Activated CD8-positive, alpha-beta memory T cell treated with anti-CD3 and anti-CD28 coated beads for 48 hours (primary cell): ENCODE results near the gene LSS.

Source experiments
- DNase-seq, 3 experiments: peaks; one replicate each; pipeline ENCODE4 v3.0.0-alpha.2; 2020; ENCODE audit warnings: low read depth in 2 of 3, low spot score in 2 of 3

Gene LSS

DNA sequence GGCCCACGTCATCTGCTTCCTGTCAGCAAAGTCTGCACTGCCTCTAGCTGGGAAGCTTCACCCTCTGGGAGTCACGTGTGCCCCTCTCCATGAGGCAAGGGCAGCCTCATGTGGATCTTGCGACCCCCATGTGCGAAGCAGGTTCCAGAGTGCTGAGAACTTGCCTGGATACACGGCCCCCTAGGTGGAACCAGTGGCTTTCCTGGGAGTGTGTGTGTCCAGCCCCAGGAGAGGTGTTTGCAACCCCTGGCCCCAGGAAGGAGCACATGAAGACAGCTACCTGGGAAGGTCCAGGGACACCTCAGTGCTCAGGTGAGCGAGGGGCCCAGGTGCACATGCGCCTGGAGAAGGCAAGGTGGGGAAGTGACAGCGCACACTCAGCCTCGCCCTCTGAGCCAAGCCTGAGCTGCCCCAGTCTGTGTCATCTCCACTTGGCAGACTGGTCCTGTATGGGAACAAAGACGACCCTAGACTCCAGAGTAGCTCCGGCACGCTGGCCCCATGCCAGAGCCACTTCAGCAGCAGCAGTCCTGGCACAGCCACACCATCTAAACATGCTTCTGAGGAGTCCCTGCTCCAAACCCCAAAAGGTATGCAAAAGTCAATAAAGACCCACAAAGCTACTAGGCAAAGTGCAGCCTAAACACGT lies 8.9 kb downstream of the LSS start:
- DNase-seq: no peak

DNA sequence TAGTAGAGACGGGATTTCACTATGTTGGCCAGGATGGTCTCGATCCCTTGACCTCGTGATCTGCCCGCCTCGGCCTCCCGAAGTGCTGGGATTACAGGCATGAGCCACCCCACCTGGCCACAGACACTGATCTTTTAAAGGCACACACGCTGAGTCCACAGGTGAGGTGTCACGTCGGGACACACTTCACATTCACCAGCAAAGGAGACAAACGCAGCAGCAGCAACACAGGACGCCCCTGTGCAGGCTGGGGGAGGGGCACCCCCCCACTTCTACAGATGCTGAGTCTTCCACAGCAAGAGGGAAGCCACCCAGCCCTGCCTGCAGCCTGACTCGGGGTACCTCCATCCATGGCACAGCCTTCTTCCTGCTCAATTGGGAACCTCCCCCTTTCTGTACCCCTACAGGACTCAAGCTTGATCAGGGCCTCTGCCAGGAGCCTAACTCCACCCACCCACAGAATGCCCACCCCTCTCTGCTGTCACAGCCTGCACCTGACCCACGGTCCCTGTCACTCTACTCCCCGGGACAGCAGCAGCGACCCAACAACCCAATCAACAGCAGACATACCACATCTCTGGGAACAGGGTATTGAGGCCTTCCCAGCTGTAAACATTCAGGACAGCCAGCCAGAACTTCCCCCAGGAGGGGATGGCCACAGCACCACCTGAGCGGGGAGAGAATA lies 9.5 kb downstream of the LSS start:
- no peak for DNase-seq

DNA sequence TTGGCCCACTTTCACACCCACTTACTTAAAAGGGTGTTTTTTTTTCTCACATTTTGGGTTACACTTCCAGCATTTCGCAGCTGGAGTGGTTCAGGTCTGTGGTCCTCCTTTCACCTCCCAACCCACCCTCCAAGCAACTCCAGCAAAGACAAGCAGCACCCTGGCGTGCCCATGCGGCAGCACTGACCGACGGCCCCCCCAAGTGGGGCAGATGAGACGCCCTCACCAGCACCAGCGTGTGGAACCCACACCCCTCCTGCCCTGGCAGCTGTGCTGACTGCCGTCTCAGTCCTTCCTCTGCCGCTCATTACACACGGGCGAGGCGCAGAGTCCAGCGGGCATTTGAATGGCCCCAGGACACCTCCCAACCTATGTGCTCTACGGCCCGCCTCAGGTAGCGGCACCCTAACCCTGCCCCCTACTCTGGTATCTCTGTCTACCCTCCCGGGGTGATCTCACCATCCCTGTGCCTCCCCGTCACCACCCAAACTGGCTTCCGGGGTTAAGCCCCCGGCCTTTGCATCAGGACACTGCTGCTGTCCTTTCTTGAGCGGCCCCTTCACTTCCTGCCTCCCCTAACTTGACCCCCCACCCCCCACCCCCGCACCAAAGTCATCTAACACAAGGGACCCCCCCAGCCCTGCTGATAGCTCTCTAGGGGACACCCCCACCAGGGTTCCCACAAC lies 10.9 kb downstream of the LSS start:
- DNase-seq: no peak

DNA sequence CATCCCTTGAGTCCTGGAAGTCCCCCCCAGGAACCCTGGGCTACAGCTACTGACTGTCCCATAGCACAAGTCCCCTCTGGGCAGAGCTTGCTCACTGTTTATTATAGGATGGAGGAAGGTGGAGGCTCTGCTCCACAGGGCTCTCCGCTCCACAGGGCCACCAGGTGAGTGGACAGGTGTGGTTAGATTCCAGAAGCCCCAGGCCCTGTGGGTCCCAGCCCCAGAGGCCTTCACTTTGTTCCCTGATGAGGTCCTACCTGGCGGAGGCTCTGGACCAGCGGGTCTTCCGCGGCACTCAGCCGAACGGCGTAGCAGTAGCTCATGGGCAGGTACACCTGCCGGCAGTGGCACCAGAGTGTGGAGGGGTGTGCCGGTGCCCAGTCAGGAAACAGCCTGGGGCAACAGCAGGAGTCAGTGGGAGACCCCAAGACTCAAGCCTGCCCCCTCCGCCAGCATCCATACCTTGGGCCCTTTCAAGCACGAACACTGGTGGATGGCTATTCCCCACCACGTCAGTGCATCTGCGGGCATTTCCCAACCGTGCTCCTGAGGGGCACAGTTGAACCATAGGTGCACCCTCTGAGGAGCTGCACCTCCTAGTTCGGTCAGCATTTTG lies 12.3 kb downstream of the LSS start:
- DNase-seq: no peak

DNA sequence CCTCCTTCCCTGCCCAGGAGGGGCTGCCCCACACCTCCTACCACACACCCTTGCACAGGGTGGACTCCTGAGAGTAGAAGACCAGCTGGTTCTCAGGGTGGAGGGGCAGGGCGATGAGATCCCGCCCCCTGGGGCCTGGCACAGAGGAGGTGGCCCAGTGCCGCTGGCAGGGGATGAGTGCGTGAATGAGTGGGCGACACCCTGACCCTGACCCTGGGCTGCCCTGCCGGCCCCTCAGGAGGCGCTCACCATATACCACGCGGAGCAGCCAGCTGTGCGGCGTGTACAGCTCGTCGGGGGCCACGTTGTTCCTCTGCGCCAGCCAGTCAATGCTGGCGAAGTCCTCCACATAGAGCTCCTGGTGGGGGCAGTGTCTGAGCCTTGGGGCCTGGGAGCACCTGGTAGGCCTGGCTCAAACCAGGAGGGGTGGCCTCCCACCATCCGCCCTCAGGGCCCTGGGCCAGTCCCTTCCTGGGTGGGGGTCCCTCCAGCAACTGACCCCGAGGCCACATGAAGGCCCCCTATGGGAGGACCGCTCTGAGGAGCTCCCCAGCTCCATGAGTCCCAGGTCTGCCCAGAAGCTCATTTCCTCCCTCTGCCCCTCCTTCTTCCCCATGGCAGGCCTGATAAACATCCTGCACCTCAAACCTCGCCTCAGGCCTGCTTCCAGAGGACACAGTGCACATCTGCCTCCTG lies 13.0 kb downstream of the LSS start:
- no peak for DNase-seq

DNA sequence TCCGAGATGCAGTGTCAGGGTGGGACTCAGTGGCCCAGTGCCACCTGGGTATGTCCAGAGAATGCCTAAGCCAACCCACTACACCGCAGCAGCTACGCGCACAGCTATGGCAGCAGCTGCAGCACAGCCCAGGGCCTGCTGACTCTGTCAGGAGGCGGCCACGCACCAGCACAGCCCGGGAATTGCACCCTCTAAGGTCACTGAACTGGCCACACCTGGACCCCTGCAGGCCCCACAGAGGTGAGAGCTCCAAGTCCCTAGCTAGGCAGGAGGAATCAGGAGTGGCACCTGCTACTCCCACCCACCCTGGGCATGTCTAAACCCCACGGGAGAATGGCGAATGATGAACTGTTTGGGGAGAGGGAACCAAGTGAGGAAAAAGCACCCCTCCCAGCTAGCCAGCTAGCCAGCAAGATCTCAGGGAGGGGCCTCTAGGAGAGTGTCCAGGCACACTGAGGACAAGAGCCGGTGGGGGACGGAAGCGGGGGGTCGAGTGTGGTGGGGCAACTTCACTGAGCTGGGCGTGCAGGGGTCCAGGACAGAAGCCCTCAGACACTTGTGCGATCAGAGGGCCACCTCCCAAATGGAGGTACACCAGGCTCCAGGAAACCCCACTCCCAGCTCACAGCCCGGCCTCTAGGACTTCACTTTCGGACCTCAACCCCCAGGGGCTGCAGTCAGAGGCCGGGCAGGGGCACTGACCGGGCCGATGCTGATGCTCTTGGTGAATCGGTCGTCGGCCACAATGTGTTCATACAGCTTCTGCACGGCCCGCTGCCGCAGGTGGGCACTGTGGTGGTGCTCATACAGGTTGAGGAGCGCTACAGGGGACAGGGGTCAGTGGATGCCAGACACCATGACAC lies 13.9 kb downstream of the LSS start:
- no peak for DNase-seq

DNA sequence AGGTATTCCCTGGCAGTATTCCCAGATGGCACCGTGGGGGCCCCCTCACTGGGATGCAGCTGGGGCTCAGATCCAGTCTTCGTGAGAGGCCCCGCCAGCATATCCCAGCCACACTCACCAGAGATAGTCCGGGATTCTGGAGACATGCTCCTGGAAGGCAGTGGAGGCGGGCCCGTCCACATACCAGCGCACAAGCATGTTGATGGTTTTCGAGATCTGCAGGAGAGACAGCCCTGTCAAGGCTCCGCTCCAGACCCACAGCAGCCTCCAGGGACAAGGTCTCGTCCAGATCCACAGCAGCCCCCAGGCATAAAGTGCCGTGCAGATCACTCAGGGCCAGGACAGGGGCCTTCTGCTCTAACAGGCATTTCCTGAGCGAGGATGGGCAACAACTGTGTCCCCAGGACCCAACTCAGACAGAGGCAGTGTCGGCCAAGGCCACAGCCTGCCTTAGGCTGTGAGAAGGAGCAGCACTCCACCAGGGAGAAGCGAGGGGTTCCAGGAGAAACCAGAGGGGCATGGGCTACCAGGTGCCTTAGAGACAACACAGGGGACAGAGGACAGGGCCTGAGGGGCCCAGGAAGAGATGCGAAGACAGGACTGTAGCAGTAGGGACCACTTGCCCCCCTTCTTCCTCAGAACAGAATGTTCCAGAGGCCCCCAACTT lies 14.8 kb downstream of the LSS start:
- no peak for DNase-seq

DNA sequence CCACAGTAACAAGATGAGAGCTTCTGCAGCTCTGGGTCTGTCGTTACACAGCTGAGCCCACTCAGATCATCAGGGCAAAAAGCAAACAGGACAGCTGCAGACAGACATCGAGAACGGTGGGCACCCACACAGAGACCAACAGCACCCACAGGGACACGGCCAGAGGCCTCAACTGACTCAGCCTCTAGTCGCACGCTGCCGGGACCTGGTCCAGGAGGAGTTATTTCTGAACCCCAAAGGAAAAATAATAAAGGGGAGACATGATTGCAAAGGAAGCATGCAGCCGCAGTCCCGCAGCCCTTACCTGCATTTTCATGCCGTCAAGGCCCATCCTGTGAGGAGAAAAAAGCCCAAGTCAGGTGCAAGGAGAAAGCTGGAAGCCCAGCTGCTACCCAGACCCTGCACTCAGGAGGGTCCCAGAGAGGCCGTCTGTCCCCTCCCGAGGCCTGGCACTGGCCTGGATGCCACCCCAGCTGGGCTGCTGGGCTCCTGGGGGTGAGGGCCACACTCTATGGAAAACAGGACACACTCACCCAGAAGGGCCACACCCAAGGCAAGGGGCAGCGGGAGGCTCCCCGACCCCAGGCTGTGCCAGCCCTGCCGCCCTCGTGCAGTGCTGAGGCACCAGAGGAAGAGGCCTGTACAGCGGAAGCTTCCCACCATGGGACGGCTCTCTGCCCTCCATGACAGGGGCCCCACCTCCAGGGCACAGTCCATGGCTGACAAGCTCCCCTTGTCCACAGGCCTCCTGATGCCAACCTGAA lies 15.7 kb downstream of the LSS start:
- DNase-seq: no peak

DNA sequence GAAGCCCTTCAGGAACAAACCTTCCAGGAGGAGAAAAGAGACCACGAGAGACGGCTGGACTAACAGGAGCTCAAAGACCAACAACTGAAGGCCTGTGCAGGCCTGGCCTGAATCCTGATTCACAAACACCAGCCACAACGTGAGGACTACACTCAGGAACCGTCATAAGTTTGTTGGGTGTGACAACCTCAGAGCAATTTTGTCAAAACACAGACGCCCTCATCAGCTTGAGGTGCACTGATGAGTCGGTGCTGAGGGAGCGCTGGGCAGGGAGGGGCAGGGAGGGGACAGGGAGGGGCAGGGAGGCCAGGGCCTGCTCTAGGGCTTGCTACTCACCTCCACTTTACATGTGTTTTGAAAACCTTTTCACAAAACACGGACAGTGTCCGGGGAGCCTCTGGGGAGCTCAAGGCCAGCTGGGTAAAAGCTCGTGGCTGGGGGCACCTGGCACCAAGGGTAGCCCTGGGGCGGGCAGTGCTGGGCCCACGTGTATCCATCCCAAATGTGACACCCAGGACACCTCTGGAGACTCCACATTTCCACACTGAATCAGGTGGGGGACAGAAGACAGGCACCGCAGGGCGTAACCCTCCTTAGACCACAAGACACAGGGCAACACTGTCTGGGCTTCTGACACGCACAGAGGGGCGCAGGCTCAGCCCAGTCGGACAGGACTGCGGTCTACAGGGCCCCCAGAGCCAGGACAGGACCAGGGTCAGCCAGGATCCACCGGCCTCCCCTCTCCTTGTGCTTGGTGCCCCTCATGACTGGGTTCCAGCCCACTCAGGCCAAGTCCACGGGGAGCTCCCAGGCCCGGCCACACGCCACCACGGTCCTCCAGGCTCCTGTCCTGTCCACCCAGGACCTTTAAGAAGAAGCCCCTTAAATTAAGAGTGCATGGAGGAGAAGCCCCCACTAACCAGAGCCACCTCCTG lies 16.5 kb downstream of the LSS start:
- no peak for DNase-seq

DNA sequence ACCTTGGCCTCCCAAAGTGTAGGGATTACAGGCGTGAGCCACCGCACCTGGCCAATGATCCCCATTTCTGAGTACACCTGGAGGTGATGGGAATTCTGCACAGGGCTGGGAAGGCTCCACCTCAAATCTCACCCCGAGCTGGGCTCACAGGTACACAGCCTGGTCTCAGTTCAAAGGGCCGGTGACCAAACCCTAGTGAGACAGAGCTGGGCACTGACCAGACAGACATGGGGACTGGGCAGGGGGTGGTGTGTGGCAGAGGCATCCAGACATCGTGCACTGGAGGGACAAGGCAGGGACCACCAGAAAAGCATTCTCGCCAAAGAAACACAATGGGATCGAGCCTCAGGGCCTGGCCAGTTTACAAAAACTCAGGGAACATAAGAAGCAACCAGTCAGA lies 17.2 kb downstream of the LSS start:
- DNase-seq: no peak

DNA sequence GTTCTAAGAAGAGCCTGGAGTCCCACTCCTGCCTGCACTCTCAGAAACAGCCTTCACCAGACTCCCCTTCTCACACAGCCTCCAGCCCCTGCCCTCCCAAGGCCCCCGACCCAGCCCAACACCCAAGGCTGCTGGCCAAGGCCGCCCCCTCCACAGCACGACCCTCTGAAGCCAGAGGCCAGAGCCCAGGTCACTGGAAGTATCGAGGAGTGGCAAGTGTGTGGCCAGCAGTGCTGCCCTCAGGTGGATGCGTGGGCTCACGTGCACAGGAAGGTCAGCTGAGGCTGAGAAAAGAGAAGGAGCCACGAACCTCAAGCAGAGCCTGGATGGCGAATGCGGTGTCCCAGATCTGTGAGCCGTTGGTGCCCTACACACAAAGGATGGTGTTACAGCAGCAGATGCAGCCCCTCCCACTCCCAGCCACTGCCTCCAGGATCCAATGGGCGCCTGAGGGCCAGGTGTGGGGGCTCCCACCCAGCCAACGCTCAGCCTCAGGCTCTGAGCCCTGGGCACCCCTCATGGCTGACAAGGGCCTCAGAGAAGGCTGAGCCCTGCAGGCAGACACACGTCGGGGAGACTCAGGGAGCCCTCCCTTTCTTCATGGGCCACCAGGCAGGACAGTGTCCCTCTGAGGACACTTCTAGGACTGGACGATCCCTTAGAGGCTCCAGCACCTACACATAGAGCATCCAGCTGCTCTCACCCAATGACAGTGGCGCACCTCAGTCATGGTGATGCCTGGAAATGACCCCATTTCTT lies 18.0 kb downstream of the LSS start:
- DNase-seq: no peak

DNA sequence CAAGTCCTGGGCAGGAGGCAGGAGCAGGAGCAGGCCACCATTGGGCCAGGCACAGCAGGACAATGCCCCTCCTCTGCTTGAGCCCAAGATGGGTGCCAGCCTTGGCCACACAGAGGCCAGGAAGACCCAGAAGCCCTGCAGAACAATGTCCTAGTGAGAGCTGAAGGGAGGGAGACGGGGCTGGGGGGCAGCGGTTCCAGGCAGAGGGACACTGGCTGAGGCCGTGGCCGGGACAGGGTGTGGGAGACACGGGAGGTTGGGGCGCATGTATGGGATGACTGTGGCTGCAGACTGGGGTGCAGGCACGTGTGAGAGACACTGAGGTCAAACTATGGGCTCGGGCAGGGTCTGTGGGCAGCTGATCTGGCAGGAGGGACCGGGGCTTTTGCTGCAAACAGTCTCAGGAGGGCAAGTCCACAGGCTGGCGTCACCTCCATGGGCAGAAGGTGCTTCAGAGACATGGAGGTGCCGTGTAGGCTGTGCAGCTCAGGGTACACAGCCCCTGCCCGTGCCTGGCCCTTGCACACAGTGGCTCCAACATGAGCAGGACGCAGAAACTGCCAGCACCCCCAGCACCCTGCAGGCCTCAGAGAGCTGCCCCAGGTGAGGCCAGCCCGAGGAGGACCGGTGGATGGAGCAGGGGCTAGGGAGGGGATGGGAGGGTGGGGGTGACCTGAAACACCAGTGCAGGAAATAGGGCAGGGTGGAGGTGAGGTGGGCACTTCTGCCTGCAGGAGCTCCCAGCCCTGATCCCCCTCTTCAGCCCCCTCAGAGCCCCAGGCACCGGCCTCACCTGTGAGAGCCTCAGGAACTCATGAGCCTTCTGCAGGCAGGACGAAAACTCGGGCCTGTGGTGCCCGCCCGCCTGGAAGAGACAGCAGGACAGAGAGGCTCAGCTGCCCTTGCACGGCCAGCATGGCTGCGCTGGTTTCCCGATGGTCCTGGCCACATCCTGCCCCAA lies 19.5 kb downstream of the LSS start:
- no peak for DNase-seq

DNA sequence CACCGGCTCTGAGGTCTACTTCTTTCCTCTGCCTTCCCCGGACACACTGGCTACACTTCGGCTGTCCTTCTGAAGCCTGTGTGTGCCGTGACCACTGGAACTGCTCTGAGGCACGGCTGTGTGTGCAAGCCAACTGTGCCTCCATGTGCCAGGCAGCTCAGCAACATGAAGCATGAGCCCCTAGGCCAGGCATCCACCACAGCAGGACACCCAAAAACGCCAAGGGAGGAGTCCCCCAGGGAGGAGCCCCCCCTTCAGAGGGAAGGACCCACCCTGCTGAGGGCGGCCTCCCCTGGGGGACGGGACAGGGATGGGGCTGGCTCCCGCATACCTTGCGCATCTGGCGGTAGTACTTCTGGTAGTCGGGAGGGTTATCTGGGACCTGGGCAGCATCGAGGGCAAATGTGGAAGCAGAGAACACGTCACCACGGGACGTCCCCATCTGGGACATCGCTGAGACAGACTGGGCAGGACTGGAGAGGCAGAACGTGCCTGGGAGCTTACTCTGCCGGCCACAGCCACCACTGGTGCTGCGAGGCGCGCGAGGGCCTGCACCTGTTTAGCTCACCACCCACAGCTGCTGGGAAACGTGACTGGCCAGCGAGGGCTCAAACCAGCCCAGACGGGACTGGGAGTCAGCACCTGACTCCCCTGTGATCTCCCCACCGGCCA lies 20.5 kb downstream of the LSS start:
- DNase-seq: no peak

DNA sequence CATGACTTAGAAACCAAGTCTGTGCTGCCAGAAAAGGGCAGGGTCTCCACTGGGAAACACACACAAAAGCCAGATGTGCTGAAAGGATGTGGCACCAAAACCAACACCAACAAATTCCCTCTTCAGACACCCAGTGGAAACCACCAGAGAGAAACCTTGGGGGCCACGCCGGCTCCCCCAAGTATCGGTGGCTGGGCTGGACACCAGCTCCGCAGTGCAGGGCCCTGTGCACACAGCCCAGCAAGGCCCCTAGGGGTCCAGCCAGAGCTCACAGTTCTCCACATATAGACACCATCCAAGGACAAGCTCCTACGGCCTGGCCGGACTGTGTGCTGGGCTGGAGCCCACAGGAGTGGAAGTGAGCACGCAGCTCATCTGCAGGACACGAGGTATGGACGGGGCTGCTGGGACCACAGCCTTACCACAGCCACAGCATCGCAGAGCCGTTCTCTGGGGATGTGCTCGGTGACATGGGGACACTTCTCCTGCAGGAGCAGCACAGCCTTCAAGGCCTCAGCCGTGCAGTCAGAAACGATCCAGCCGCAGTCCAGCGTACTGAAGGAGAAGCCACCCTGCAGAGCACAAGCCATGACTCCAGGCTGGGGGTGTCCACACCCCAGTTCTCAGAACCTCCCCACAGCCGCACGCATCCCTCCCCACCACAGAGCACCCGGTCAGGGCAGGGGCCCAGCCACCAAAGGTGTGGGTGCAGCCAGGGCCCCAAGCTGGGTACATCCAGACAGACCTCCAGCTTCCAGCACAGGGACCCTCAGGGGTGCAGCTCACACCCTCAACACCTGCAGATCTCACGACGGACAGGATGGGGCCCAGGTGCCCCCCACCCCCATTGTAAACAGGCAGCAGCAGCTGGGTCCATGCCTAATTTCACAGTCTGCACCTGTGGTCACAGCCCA lies 21.3 kb downstream of the LSS start:
- DNase-seq: no peak
